Muscle layer of duodenum (tissue), 2 donors: ENCODE data around the gene HSPBAP1.
A peak's percentile ranks its signal among the peaks of the same experiment; 100 is the strongest.

Experiments
- H3K27ac ChIP-seq: one replicate; pipeline ENCODE4 v1.7.0; 2013; ENCODE audit warnings: mild to moderate bottlenecking, low read length
- H3K27me3 ChIP-seq: one replicate; pipeline ENCODE4 v1.7.0; 2013; ENCODE audit warnings: low read depth, mild to moderate bottlenecking, control low read depth, low read length
- H3K36me3 ChIP-seq, 2 donors: one replicate each; pipeline ENCODE4 v1.7.0; 2013; ENCODE audit warnings: low read length in 2 of 2, control low read depth in 1 of 2, mild to moderate bottlenecking in 1 of 2; ENCODE audit not compliant: insufficient read depth in 2 of 2, control insufficient read depth in 1 of 2
- H3K4me1 ChIP-seq, 2 donors: one replicate each; pipeline ENCODE4 v1.7.0; 2013; ENCODE audit warnings: low read length in 2 of 2, mild to moderate bottlenecking in 2 of 2, control low read depth in 1 of 2, moderate library complexity in 1 of 2; ENCODE audit not compliant: insufficient read depth in 2 of 2, control insufficient read depth in 1 of 2
- H3K4me3 ChIP-seq, 2 donors: one replicate each; pipeline ENCODE4 v1.7.0; 2013; ENCODE audit warnings: low read length in 2 of 2, low read depth in 1 of 2, mild to moderate bottlenecking in 1 of 2
- H3K9me3 ChIP-seq, 2 donors: one replicate each; pipeline ENCODE4 v1.7.0; 2013; ENCODE audit warnings: low read length in 2 of 2, control low read depth in 1 of 2, mild to moderate bottlenecking in 1 of 2; ENCODE audit not compliant: control insufficient read depth in 1 of 2
- donor health status: healthy.

Gene HSPBAP1

GRCh38 chr3:122800031-122800430 is 6.4 kb upstream of the HSPBAP1 start:
- no peaks in the 10 kb centered on the region for H3K9me3 ChIP-seq
- H3K27ac ChIP-seq, result no peak overlapping the region
- H3K36me3 ChIP-seq, result no peaks in the 10 kb centered on the region
- H3K4me3 ChIP-seq, result no peak overlapping the region
- no peaks in the 10 kb centered on the region for H3K27me3 ChIP-seq
- peaks cover 0 to 13% of the 10 kb centered on the region in 2 donors for H3K4me1 ChIP-seq

GRCh38 chr3:122799322-122799721 is 5.7 kb upstream of the HSPBAP1 start:
- Histone ChIP-seq H3K27me3 (no peaks in the 10 kb centered on the region), H3K36me3 (no peaks in the 10 kb centered on the region), H3K9me3 (no peaks in the 10 kb centered on the region), H3K27ac (no peak overlapping the region), H3K4me3 (no peak overlapping the region), H3K4me1 (peaks cover 0 to 13% of the 10 kb centered on the region in 2 donors)

- H3K4me1 ChIP-seq, result peaks cover 4 to 21% of the 10 kb centered on the region in 2 donors
- H3K9me3 ChIP-seq, result no peaks in the 10 kb centered on the region
- no peaks in the 10 kb centered on the region for H3K27me3 ChIP-seq
- no peak overlapping the region for H3K4me3 ChIP-seq
- no peaks in the 10 kb centered on the region for H3K36me3 ChIP-seq
- H3K27ac ChIP-seq, result no peak overlapping the region
These were observed 3.7 kb upstream of the HSPBAP1 start for GRCh38 chr3:122797291-122797690.

- H3K27me3 ChIP-seq, result no peaks in the 10 kb centered on the region
- no peaks in the 10 kb centered on the region for H3K36me3 ChIP-seq
- no peaks in the 10 kb centered on the region for H3K9me3 ChIP-seq
- peak overlapping the region; percentile 75 to 86 for H3K4me3 ChIP-seq
- H3K4me1 ChIP-seq, result peaks cover 4 to 21% of the 10 kb centered on the region in 2 donors
- H3K27ac ChIP-seq, result peak overlapping the region; percentile 2
These were observed 2.1 kb upstream of the HSPBAP1 start for GRCh38 chr3:122795674-122796195.

- no peaks in the 10 kb centered on the region for H3K9me3 ChIP-seq
- H3K27ac ChIP-seq, result peak within 1 kb of the TSS; percentile 94
- no peaks in the 10 kb centered on the region for H3K27me3 ChIP-seq
- H3K4me1 ChIP-seq, result peaks cover 4 to 21% of the 10 kb centered on the region in 2 donors
- H3K36me3 ChIP-seq, result no peaks in the 10 kb centered on the region
- H3K4me3 ChIP-seq, result peak within 1 kb of the TSS; percentile 82 to 86
These were observed 1.4 kb upstream of the HSPBAP1 start, which contains the start of gene SLC49A4 for GRCh38 chr3:122794779-122795673. Gene SLC49A4 (plus strand): TSS chr3:122795069. CDS start chr3:122795193, 124 bp downstream.

- no peaks in the 10 kb centered on the region for H3K36me3 ChIP-seq
- peak overlapping the region; percentile 94 for H3K27ac ChIP-seq
- H3K27me3 ChIP-seq, result no peaks in the 10 kb centered on the region
- H3K4me3 ChIP-seq, result peak overlapping the region; percentile 82 to 86
- peaks cover 4 to 21% of the 10 kb centered on the region in 2 donors for H3K4me1 ChIP-seq
- no peaks in the 10 kb centered on the region for H3K9me3 ChIP-seq
These were observed 800 bp upstream of the HSPBAP1 start for GRCh38 chr3:122794483-122794778.

GRCh38 chr3:122789585-122790273 is 3.9 kb downstream of the HSPBAP1 start:
- Histone ChIP-seq H3K27ac (no peak overlapping the region), H3K4me1 (peaks cover 4 to 8% of the 10 kb centered on the region in 2 donors), H3K9me3 (no peaks in the 10 kb centered on the region)

GRCh38 chr3:122787872-122788271 is 5.8 kb downstream of the HSPBAP1 start:
- H3K27ac ChIP-seq, result no peak overlapping the region
- H3K9me3 ChIP-seq, result no peaks in the 10 kb centered on the region
- no peaks in the 10 kb centered on the region for H3K27me3 ChIP-seq
- H3K4me1 ChIP-seq, result peaks cover 1 to 6% of the 10 kb centered on the region in 2 donors
- no peak overlapping the region for H3K4me3 ChIP-seq
- no peaks in the 10 kb centered on the region for H3K36me3 ChIP-seq

More at GRCh38 chr3:122789585-122790273, 3.9 kb downstream of the HSPBAP1 start:
- no peak overlapping the region for H3K4me3 ChIP-seq
- no peaks in the 10 kb centered on the region for H3K27me3 ChIP-seq
- no peaks in the 10 kb centered on the region for H3K36me3 ChIP-seq

- no peak overlapping the region for H3K4me3 ChIP-seq
- H3K9me3 ChIP-seq, result no peaks in the 10 kb centered on the region
- no peaks in the 10 kb centered on the region for H3K27me3 ChIP-seq
- no peaks in the 10 kb centered on the region for H3K36me3 ChIP-seq
- no peaks in the 10 kb centered on the region for H3K4me1 ChIP-seq
- no peak overlapping the region for H3K27ac ChIP-seq
These were observed 7.6 kb downstream of the HSPBAP1 start for GRCh38 chr3:122786066-122786465.

GRCh38 chr3:122785231-122785630 is 8.4 kb downstream of the HSPBAP1 start:
- Histone ChIP-seq H3K4me3 (no peak overlapping the region), H3K27ac (no peak overlapping the region), H3K9me3 (no peaks in the 10 kb centered on the region), H3K36me3 (no peaks in the 10 kb centered on the region), H3K4me1 (no peaks in the 10 kb centered on the region), H3K27me3 (no peaks in the 10 kb centered on the region)

- no peaks in the 10 kb centered on the region for H3K36me3 ChIP-seq
- no peaks in the 10 kb centered on the region for H3K27me3 ChIP-seq
- no peak overlapping the region for H3K27ac ChIP-seq
- no peaks in the 10 kb centered on the region for H3K4me1 ChIP-seq
- H3K9me3 ChIP-seq, result no peaks in the 10 kb centered on the region
- H3K4me3 ChIP-seq, result no peak overlapping the region
These were observed 9.2 kb downstream of the HSPBAP1 start for GRCh38 chr3:122784436-122784835.
